ENCODE measurements around the gene KRR1.
"Not testable (repeated sequence)": the region's sequence is repeated elsewhere in the genome, so short reads cannot be mapped to it uniquely, and the experiment has no call there.

Gene KRR1

GRCh38 chr12:75471902-75472890 is 39.2 kb downstream of the KRR1 start:
- H3K27ac ChIP-seq (ENCODE audit: low read length): no peak overlapping the region
- no peak overlapping the region for H3K4me3 ChIP-seq (ENCODE audit: low read depth in 1 of 2, low read length in 2 of 2)
- no peaks in the 10 kb centered on the region for H3K4me1 ChIP-seq (ENCODE audit: control insufficient read depth in 1 of 2, insufficient read depth in 2 of 2, low read length in 2 of 2)
- no peaks in the 10 kb centered on the region for H3K27me3 ChIP-seq (ENCODE audit: low read depth, low read length)
- H3K9me3 ChIP-seq (ENCODE audit: control insufficient read depth in 1 of 2, low read length in 2 of 2): no peaks in the 10 kb centered on the region
- no peaks in the 10 kb centered on the region for H3K36me3 ChIP-seq (ENCODE audit: control insufficient read depth in 1 of 2, insufficient read depth in 2 of 2, low read length in 2 of 2)

- no peak overlapping the region for H3K27ac ChIP-seq (ENCODE audit: low read length)
- H3K4me3 ChIP-seq (ENCODE audit: low read depth in 1 of 2, low read length in 2 of 2): no peak overlapping the region
- H3K36me3 ChIP-seq (ENCODE audit: control insufficient read depth in 1 of 2, insufficient read depth in 2 of 2, low read length in 2 of 2): no peaks in the 10 kb centered on the region
- H3K27me3 ChIP-seq (ENCODE audit: low read depth, low read length): no peaks in the 10 kb centered on the region
- no peaks in the 10 kb centered on the region for H3K4me1 ChIP-seq (ENCODE audit: control insufficient read depth in 1 of 2, insufficient read depth in 2 of 2, low read length in 2 of 2)
- H3K9me3 ChIP-seq (ENCODE audit: control insufficient read depth in 1 of 2, low read length in 2 of 2): no peaks in the 10 kb centered on the region
Observed at GRCh38 chr12:75460204-75460603, 51.2 kb downstream of the KRR1 start.

- no peak overlapping the region for H3K27ac ChIP-seq (ENCODE audit: low read length)
- no peaks in the 10 kb centered on the region for H3K27me3 ChIP-seq (ENCODE audit: low read depth, low read length)
- no peaks in the 10 kb centered on the region for H3K4me1 ChIP-seq (ENCODE audit: control insufficient read depth in 1 of 2, insufficient read depth in 2 of 2, low read length in 2 of 2)
- no peaks in the 10 kb centered on the region for H3K36me3 ChIP-seq (ENCODE audit: control insufficient read depth in 1 of 2, insufficient read depth in 2 of 2, low read length in 2 of 2)
- H3K4me3 ChIP-seq (ENCODE audit: low read depth in 1 of 2, low read length in 2 of 2): no peak overlapping the region
- no peaks in the 10 kb centered on the region for H3K9me3 ChIP-seq (ENCODE audit: control insufficient read depth in 1 of 2, low read length in 2 of 2)
Observed at GRCh38 chr12:75459755-75460154, 51.7 kb downstream of the KRR1 start.

GRCh38 chr12:75457866-75458265 is 53.5 kb downstream of the KRR1 start:
- not testable (repeated sequence) for H3K36me3 ChIP-seq (ENCODE audit: control insufficient read depth in 1 of 2, insufficient read depth in 2 of 2, low read length in 2 of 2); H3K4me3 ChIP-seq (ENCODE audit: low read depth in 1 of 2, low read length in 2 of 2); H3K27ac ChIP-seq (ENCODE audit: low read length); H3K9me3 ChIP-seq (ENCODE audit: control insufficient read depth in 1 of 2, low read length in 2 of 2); H3K27me3 ChIP-seq (ENCODE audit: low read depth, low read length); H3K4me1 ChIP-seq (ENCODE audit: control insufficient read depth in 1 of 2, insufficient read depth in 2 of 2, low read length in 2 of 2)

GRCh38 chr12:75457191-75457590 is 54.2 kb downstream of the KRR1 start:
- H3K36me3 ChIP-seq (ENCODE audit: control insufficient read depth in 1 of 2, insufficient read depth in 2 of 2, low read length in 2 of 2): no peaks in the 10 kb centered on the region
- H3K9me3 ChIP-seq (ENCODE audit: control insufficient read depth in 1 of 2, low read length in 2 of 2): no peaks in the 10 kb centered on the region
- no peak overlapping the region for H3K27ac ChIP-seq (ENCODE audit: low read length)
- no peaks in the 10 kb centered on the region for H3K4me1 ChIP-seq (ENCODE audit: control insufficient read depth in 1 of 2, insufficient read depth in 2 of 2, low read length in 2 of 2)
- H3K4me3 ChIP-seq (ENCODE audit: low read depth in 1 of 2, low read length in 2 of 2): no peak overlapping the region
- no peaks in the 10 kb centered on the region for H3K27me3 ChIP-seq (ENCODE audit: low read depth, low read length)

- Histone ChIP-seq H3K4me1 (ENCODE audit: control insufficient read depth in 1 of 2, insufficient read depth in 2 of 2, low read length in 2 of 2) (no peaks in the 10 kb centered on the region), H3K4me3 (ENCODE audit: low read depth in 1 of 2, low read length in 2 of 2) (no peak overlapping the region), H3K27me3 (ENCODE audit: low read depth, low read length) (no peaks in the 10 kb centered on the region), H3K9me3 (ENCODE audit: control insufficient read depth in 1 of 2, low read length in 2 of 2) (no peaks in the 10 kb centered on the region), H3K36me3 (ENCODE audit: control insufficient read depth in 1 of 2, insufficient read depth in 2 of 2, low read length in 2 of 2) (no peaks in the 10 kb centered on the region), H3K27ac (ENCODE audit: low read length) (no peak overlapping the region)
Observed at GRCh38 chr12:75455839-75456238, 55.6 kb downstream of the KRR1 start.

- H3K4me1 ChIP-seq (ENCODE audit: control insufficient read depth in 1 of 2, insufficient read depth in 2 of 2, low read length in 2 of 2): no peaks in the 10 kb centered on the region
- no peaks in the 10 kb centered on the region for H3K36me3 ChIP-seq (ENCODE audit: control insufficient read depth in 1 of 2, insufficient read depth in 2 of 2, low read length in 2 of 2)
- no peaks in the 10 kb centered on the region for H3K27me3 ChIP-seq (ENCODE audit: low read depth, low read length)
- H3K27ac ChIP-seq (ENCODE audit: low read length): no peak overlapping the region
- H3K9me3 ChIP-seq (ENCODE audit: control insufficient read depth in 1 of 2, low read length in 2 of 2): no peaks in the 10 kb centered on the region
- H3K4me3 ChIP-seq (ENCODE audit: low read depth in 1 of 2, low read length in 2 of 2): no peak overlapping the region
Observed at GRCh38 chr12:75452675-75453330, 58.6 kb downstream of the KRR1 start.

- no peak overlapping the region for H3K4me3 ChIP-seq (ENCODE audit: low read depth in 1 of 2, low read length in 2 of 2)
- H3K4me1 ChIP-seq (ENCODE audit: control insufficient read depth in 1 of 2, insufficient read depth in 2 of 2, low read length in 2 of 2): no peaks in the 10 kb centered on the region
- no peaks in the 10 kb centered on the region for H3K9me3 ChIP-seq (ENCODE audit: control insufficient read depth in 1 of 2, low read length in 2 of 2)
- no peaks in the 10 kb centered on the region for H3K36me3 ChIP-seq (ENCODE audit: control insufficient read depth in 1 of 2, insufficient read depth in 2 of 2, low read length in 2 of 2)
- no peaks in the 10 kb centered on the region for H3K27me3 ChIP-seq (ENCODE audit: low read depth, low read length)
- H3K27ac ChIP-seq (ENCODE audit: low read length): no peak overlapping the region
Observed at GRCh38 chr12:75447691-75448393, 63.6 kb downstream of the KRR1 start.

GRCh38 chr12:75446857-75447256 is 64.6 kb downstream of the KRR1 start:
- no peaks in the 10 kb centered on the region for H3K36me3 ChIP-seq (ENCODE audit: control insufficient read depth in 1 of 2, insufficient read depth in 2 of 2, low read length in 2 of 2)
- H3K4me3 ChIP-seq (ENCODE audit: low read depth in 1 of 2, low read length in 2 of 2): no peak overlapping the region
- no peaks in the 10 kb centered on the region for H3K27me3 ChIP-seq (ENCODE audit: low read depth, low read length)
- no peaks in the 10 kb centered on the region for H3K4me1 ChIP-seq (ENCODE audit: control insufficient read depth in 1 of 2, insufficient read depth in 2 of 2, low read length in 2 of 2)
- H3K27ac ChIP-seq (ENCODE audit: low read length): no peak overlapping the region
- no peaks in the 10 kb centered on the region for H3K9me3 ChIP-seq (ENCODE audit: control insufficient read depth in 1 of 2, low read length in 2 of 2)

- H3K27ac ChIP-seq (ENCODE audit: low read length); H3K4me1 ChIP-seq (ENCODE audit: control insufficient read depth in 1 of 2, insufficient read depth in 2 of 2, low read length in 2 of 2); H3K9me3 ChIP-seq (ENCODE audit: control insufficient read depth in 1 of 2, low read length in 2 of 2); H3K27me3 ChIP-seq (ENCODE audit: low read depth, low read length); H3K36me3 ChIP-seq (ENCODE audit: control insufficient read depth in 1 of 2, insufficient read depth in 2 of 2, low read length in 2 of 2); H3K4me3 ChIP-seq (ENCODE audit: low read depth in 1 of 2, low read length in 2 of 2): not testable (repeated sequence)
Observed at GRCh38 chr12:75445137-75445507, 66.3 kb downstream of the KRR1 start.

- Histone ChIP-seq H3K27ac (ENCODE audit: low read length) (no peak overlapping the region), H3K27me3 (ENCODE audit: low read depth, low read length) (no peaks in the 10 kb centered on the region), H3K9me3 (ENCODE audit: control insufficient read depth in 1 of 2, low read length in 2 of 2) (peaks cover 0 to 3% of the 10 kb centered on the region in 2 donors), H3K36me3 (ENCODE audit: control insufficient read depth in 1 of 2, insufficient read depth in 2 of 2, low read length in 2 of 2) (no peaks in the 10 kb centered on the region), H3K4me3 (ENCODE audit: low read depth in 1 of 2, low read length in 2 of 2) (no peak overlapping the region), H3K4me1 (ENCODE audit: control insufficient read depth in 1 of 2, insufficient read depth in 2 of 2, low read length in 2 of 2) (no peaks in the 10 kb centered on the region)
Observed at GRCh38 chr12:75444429-75445136, 66.8 kb downstream of the KRR1 start.

All from muscle layer of duodenum (tissue), 2 donors.